ENCODE measurements around the gene HOXB9.

HOXB9 gene

GRCh38 chr17:48632579-48633265, 6.6 kb upstream of the HOXB9 start:
- TF ChIP-seq POLR2A (IDR thresholded peaks at IDR 0.05; ENCODE audit: low read length) (no peak), GATA1 (IDR thresholded peaks at IDR 0.05; ENCODE audit: low read depth, low read length) (no peak)
- DNase-seq, result no peak

GRCh38 chr17:48631693-48632578, 5.8 kb upstream of the HOXB9 start:
- DNase-seq, result no peak
- TF ChIP-seq POLR2A (IDR thresholded peaks at IDR 0.05; ENCODE audit: low read length), result no peak
- TF ChIP-seq GATA1 (IDR thresholded peaks at IDR 0.05; ENCODE audit: low read depth, low read length), result no peak

- DNase-seq, result peak; percentile 75 to 76
- TF ChIP-seq POLR2A (IDR thresholded peaks at IDR 0.05; ENCODE audit: low read length), result no peak
- TF ChIP-seq GATA1 (IDR thresholded peaks at IDR 0.05; ENCODE audit: low read depth, low read length), result no peak
Measured at GRCh38 chr17:48630925-48631692, 5.0 kb upstream of the HOXB9 start.

- TF ChIP-seq GATA1 (IDR thresholded peaks at IDR 0.05; ENCODE audit: low read depth, low read length), result no peak
- TF ChIP-seq POLR2A (IDR thresholded peaks at IDR 0.05; ENCODE audit: low read length), result no peak
- no peak for DNase-seq
Measured at GRCh38 chr17:48630009-48630924, 4.1 kb upstream of the HOXB9 start.

- no peak for DNase-seq
- TF ChIP-seq GATA1 (IDR thresholded peaks at IDR 0.05; ENCODE audit: low read depth, low read length), result no peak
- no peak for TF ChIP-seq POLR2A (IDR thresholded peaks at IDR 0.05; ENCODE audit: low read length)
Measured at GRCh38 chr17:48629411-48629759, 3.2 kb upstream of the HOXB9 start.

- no peak for DNase-seq
- TF ChIP-seq GATA1 (IDR thresholded peaks at IDR 0.05; ENCODE audit: low read depth, low read length), result no peak
- no peak for TF ChIP-seq POLR2A (IDR thresholded peaks at IDR 0.05; ENCODE audit: low read length)
Measured at GRCh38 chr17:48628649-48629410, 2.7 kb upstream of the HOXB9 start.

- no peak for DNase-seq
- TF ChIP-seq GATA1 (IDR thresholded peaks at IDR 0.05; ENCODE audit: low read depth, low read length), result no peak
- TF ChIP-seq POLR2A (IDR thresholded peaks at IDR 0.05; ENCODE audit: low read length), result no peak
Measured at GRCh38 chr17:48627623-48628521, 1.7 kb upstream of the HOXB9 start.

GRCh38 chr17:48627118-48627597, 1.0 kb upstream of the HOXB9 start:
- TF ChIP-seq GATA1 (IDR thresholded peaks at IDR 0.05; ENCODE audit: low read depth, low read length), result no peak
- TF ChIP-seq POLR2A (IDR thresholded peaks at IDR 0.05; ENCODE audit: low read length), result no peak
- DNase-seq, result no peak

GRCh38 chr17:48625495-48626244, 488 bp downstream of the HOXB9 start:
- peak; percentile 54 to 69 for DNase-seq
- TF ChIP-seq POLR2A (IDR thresholded peaks at IDR 0.05; ENCODE audit: low read length) (no peak), GATA1 (IDR thresholded peaks at IDR 0.05; ENCODE audit: low read depth, low read length) (no peak)

- DNase-seq, result no peak
- TF ChIP-seq GATA1 (IDR thresholded peaks at IDR 0.05; ENCODE audit: low read depth, low read length) (no peak), POLR2A (IDR thresholded peaks at IDR 0.05; ENCODE audit: low read length) (no peak)
Measured at GRCh38 chr17:48624544-48625494, 1.3 kb downstream of the HOXB9 start.

All from erythroblast (primary cell).